Transverse colon (tissue), 3 donors: ENCODE measurements around the gene ASXL1.

Experiments used
- EP300 ChIP-seq: sonication (generic); formaldehyde crosslinking; IDR thresholded peaks from one replicate; pipeline ENCODE4 v1.6.1; 2017; ENCODE audit warnings: antibody characterized with exemption, low read depth
- POLR2A ChIP-seq: fragments of 450-650 bp; IDR thresholded peaks from one replicate; pipeline ENCODE4 v1.6.1; 2016; ENCODE audit warnings: antibody characterized with exemption, mild to moderate bottlenecking, moderate library complexity
- TF ChIP-seq, protein P1 (sequence below), 5 experiments: fragments of 200-600 bp in 3 of 5; fragments of 450-650 bp in 2 of 5; sonication (generic) in 3 of 5; IDR thresholded peaks; 1 replicate in 2 of 5; 2 replicates in 3 of 5; pipeline ENCODE4 v1.5.1; 2016 to 2017; ENCODE audit warnings: antibody characterized with exemption in 5 of 5, inconsistent platforms in 3 of 5, mild to moderate bottlenecking in 2 of 5, moderate library complexity in 1 of 5

DNA sequence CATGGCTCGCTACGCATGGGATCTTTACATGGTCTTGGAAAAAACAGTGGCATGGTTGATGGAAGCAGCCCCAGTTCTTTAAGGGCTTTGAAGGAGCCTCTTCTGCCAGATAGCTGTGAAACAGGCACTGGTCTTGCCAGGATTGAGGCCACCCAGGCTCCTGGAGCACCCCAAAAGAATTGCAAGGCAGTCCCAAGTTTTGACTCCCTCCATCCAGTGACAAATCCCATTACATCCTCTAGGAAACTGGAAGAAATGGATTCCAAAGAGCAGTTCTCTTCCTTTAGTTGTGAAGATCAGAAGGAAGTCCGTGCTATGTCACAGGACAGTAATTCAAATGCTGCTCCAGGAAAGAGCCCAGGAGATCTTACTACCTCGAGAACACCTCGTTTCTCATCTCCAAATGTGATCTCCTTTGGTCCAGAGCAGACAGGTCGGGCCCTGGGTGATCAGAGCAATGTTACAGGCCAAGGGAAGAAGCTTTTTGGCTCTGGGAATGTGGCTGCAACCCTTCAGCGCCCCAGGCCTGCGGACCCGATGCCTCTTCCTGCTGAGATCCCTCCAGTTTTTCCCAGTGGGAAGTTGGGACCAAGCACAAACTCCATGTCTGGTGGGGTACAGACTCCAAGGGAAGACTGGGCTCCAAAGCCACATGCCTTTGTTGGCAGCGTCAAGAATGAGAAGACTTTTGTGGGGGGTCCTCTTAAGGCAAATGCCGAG, 78.2 kb downstream of the ASXL1 start:
- TF ChIP-seq POLR2A = no peak
- TF ChIP-seq, protein P1, sequence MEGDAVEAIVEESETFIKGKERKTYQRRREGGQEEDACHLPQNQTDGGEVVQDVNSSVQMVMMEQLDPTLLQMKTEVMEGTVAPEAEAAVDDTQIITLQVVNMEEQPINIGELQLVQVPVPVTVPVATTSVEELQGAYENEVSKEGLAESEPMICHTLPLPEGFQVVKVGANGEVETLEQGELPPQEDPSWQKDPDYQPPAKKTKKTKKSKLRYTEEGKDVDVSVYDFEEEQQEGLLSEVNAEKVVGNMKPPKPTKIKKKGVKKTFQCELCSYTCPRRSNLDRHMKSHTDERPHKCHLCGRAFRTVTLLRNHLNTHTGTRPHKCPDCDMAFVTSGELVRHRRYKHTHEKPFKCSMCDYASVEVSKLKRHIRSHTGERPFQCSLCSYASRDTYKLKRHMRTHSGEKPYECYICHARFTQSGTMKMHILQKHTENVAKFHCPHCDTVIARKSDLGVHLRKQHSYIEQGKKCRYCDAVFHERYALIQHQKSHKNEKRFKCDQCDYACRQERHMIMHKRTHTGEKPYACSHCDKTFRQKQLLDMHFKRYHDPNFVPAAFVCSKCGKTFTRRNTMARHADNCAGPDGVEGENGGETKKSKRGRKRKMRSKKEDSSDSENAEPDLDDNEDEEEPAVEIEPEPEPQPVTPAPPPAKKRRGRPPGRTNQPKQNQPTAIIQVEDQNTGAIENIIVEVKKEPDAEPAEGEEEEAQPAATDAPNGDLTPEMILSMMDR (IDR thresholded peaks at IDR 0.05) = no peak
- no peak for TF ChIP-seq EP300
